AG10803 (cell line): Measurements from ENCODE around the gene CRIP1.

Experiments used
- DNase-seq: peaks from one replicate; pipeline ENCODE4 v3.0.0; 2010; ENCODE audit warnings: low read depth
- H3K4me3 ChIP-seq: 2 replicates; pipeline ENCODE4 v1.5.1; 2011; ENCODE audit warnings: mild to moderate bottlenecking, low read length, control low read depth
- TF ChIP-seq, protein P1 (sequence below): conservative IDR thresholded peaks from 2 replicates; pipeline ENCODE4 v1.5.1; 2011; ENCODE audit warnings: mild to moderate bottlenecking, low read length, control low read depth, inconsistent platforms

Gene CRIP1

DNA sequence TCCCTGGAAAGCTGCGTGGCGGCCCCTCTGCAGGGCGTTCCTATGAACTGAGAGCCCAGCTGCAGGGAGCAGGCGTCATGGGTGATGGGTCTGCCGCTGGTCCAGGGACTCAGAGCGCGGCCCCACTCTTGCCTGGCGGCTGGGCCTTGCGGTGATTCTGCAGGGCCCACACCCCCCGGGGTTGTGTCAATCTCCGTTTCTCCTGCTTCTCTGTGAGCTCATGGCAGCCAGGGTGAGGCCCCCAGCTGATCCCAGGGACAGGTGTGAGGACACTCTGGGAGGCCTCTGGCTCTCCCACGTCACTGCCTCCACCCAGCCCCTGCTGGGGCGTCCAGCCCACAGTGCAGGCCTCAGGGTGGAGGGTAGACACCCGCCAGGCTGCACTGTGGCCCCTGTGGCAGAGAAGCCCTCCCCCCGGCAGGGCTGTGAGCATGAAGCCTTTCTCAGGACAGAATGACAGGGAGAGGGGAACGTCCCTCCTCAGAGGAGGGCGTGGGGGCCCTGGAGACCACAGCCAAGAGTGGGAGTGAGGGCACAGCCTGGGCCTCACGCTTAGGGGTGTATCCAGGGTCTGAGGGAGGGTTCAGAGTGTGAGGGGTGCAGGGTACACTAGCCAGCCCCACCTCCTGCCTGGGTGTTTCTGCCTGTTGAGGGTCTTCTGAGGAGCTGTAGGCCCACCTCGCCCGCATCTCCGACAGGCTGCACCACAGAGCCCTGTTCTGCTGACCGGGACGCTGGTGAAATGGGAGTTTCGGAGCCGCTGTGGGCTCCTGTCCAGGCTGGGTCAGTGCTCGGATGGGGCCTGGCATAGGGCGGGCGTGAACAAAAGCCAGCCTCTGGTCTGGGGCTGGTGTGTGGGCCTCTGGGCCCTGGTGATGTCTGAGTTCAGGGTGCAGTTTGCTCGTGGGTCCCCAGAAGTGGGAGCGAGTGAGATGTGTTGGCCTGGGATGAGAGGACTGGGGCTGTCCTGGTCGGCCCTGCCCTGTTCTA, 38.7 kb upstream of the CRIP1 start:
- no peak for DNase-seq
- H3K4me3 ChIP-seq, result no peak overlapping the region
- TF ChIP-seq, protein P1, sequence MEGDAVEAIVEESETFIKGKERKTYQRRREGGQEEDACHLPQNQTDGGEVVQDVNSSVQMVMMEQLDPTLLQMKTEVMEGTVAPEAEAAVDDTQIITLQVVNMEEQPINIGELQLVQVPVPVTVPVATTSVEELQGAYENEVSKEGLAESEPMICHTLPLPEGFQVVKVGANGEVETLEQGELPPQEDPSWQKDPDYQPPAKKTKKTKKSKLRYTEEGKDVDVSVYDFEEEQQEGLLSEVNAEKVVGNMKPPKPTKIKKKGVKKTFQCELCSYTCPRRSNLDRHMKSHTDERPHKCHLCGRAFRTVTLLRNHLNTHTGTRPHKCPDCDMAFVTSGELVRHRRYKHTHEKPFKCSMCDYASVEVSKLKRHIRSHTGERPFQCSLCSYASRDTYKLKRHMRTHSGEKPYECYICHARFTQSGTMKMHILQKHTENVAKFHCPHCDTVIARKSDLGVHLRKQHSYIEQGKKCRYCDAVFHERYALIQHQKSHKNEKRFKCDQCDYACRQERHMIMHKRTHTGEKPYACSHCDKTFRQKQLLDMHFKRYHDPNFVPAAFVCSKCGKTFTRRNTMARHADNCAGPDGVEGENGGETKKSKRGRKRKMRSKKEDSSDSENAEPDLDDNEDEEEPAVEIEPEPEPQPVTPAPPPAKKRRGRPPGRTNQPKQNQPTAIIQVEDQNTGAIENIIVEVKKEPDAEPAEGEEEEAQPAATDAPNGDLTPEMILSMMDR, result no peak

DNA sequence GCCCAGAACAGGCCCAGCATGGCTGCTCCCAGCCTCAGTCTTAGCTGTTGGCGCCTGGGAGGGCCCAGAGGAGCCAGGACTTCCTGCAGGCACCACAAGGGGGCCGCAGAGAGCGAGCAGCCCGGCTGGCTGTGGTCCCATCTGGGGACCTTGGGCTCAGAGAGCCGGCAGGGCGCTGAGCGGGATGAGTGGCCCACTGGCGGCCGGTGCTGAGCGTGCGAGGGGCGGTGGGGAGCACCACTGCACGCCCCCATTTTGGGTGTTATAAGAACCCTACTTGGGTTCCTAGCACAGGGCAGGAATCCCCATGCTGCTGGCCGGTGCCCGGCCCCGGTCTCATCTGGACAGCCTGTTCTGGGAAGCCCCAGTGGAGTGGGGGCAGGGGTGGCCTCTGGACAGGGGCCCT, 38.0 kb upstream of the CRIP1 start:
- peak; percentile 54 for DNase-seq
- TF ChIP-seq, protein P1, result peak; percentile 75

DNA sequence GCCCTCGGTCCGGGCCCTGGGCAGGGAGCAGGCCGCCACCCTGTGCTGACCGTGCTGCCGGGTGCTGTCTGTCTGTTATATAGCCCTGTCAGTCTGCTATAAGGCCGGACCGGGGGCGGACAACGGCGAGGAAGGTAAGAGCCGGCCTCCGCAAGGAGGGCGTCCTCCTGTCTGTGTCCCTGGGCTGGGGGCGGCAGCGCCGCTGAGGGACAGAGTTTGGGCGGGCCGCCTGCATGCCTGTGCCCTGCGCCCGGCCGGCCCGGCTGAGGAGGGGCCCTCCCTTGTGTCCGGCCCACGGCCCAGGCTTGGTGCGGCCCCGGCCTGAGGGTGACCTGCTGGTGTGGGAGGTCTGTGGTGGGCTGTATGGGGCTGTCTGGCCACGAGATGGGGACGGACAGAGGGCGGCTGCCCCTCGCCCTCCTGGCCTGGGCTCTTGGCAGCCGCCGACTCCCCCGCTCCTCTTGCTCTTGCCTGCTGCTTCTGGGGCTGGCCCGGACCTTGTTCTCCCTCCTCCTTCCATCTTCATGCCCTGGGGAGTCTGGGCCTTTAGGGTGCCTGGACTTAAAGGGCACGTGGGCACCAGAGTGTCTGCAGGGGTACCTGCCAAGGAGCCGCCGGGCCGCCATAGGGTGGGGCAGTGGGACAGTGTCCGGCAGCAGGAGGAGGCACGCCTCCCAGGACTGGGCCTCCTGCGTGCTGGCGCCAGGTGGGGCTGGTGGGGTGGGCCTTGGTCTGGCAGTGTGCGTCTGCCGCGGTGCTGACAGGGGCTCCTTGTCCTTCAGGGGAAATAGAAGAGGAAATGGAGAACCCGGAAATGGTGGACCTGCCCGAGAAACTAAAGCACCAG, 37.2 kb upstream of the CRIP1 start:
- TF ChIP-seq, protein P1, result no peak
- no peak overlapping the region for H3K4me3 ChIP-seq
- DNase-seq, result no peak

More for the DNA sequence above, 38.0 kb upstream of the CRIP1 start:
- no peak overlapping the region for H3K4me3 ChIP-seq

DNA sequence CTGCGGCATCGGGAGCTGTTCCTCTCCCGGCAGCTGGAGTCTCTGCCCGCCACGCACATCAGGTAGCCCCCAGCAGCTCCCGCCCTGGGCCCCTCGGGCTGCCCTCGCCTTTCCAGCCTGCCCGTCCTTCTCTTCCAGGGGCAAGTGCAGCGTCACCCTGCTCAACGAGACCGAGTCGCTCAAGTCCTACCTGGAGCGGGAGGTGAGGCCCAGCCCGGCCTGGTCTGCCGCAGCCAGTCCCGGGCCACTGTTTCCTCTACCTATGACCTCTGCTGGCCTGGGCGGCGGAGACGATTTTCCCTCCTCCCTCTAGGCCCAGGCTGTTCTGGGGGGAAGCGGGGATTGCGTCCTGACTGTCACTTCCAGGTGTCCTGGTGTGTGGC, 36.6 kb upstream of the CRIP1 start:
- DNase-seq, result no peak
- TF ChIP-seq, protein P1, result no peak
- H3K4me3 ChIP-seq, result no peak overlapping the region

DNA sequence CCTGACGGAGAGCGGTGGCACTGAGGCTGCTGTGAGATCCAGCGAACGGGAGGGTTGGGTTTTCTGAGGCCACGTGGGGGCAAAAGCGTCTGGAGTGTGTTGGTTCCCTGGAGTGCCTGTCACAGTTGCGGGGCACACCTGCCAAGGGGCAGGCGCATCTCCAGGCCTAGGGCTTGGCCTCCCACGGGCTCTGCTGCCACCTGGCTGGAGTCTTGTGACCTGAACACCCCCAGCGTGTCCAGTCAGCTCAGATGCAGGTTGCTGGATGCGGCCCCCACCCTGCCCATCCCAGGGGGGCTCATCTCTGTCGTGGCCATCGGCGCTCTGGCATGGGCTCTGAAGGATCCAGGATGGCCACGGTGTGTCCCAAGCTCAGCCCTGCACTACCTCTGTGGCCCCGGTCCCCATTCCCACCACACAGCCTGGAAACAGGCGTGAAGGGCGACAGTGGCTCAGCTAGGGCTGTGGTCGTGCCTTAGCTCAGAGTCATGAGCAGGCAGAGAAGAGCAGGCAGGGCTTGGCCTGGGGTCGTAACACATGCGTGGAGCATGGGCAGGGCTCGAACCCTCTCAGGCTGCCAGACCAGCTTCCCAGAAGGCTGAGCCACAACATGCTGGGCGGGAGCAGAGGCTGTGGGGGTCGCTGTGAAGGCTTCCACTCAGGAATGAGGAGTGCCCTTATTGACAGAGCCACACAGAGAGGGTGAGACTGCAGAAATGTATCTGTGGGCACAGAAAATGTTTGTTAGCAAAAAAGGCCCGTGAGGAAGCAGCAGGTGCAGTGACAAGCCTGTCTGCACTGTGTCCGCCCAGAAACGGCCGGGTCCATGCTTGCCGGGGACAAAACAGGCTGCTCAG, 35.6 kb upstream of the CRIP1 start:
- no peak overlapping the region for H3K4me3 ChIP-seq
- TF ChIP-seq, protein P1, result no peak
- DNase-seq, result no peak

DNA sequence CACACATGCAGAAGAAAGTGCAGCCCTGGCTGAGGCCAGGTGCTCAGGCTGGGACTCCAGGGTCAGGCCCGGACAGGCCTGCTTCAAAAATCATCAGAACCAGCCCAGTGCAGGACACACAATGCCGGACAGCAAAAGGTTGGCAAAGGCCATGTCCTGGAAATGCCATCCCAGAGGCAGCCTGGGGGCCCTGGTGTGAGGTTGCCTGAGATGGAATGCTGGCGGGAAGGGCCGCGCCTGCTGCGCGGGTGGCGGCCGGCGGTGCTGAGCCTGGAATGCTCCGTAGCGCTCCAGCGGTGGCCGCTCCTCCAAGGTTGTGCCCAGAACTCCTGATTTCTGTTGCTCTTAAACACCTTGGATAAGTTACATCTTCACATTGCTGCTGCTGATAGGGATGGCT, 33.7 kb upstream of the CRIP1 start:
- TF ChIP-seq, protein P1, result no peak
- DNase-seq, result no peak

More for the DNA sequence above, 33.7 kb upstream of the CRIP1 start:
- no peak overlapping the region for H3K4me3 ChIP-seq
